Skeletal muscle satellite cell (primary cell): Measurements from ENCODE around the gene PEMT.
"Not testable (repeated sequence)": the region's sequence is repeated elsewhere in the genome, so short reads cannot be mapped to it uniquely, and the experiment has no call there.

ENCODE experiments used
- H3K27me3 ChIP-seq: 2 replicates; pipeline ENCODE4 v1.7.0; 2013; ENCODE audit warnings: low read length; ENCODE audit not compliant: control insufficient read depth, insufficient read depth
- H3K36me3 ChIP-seq: 2 replicates; pipeline ENCODE4 v1.7.0; 2013; ENCODE audit warnings: mild to moderate bottlenecking, control low read depth, low read length; ENCODE audit not compliant: insufficient read depth
- H3K4me1 ChIP-seq: 2 replicates; pipeline ENCODE4 v1.7.0; 2013; ENCODE audit warnings: low read length; ENCODE audit not compliant: control insufficient read depth, insufficient read depth
- H3K4me2 ChIP-seq: 2 replicates; pipeline ENCODE4 v1.7.0; 2013; ENCODE audit warnings: mild to moderate bottlenecking, low read length
- H3K4me3 ChIP-seq: 2 replicates; pipeline ENCODE4 v1.7.0; 2013; ENCODE audit warnings: low read length
- H3K9ac ChIP-seq: 2 replicates; pipeline ENCODE4 v1.7.0; 2013; ENCODE audit warnings: mild to moderate bottlenecking, low read depth, low read length, moderate library complexity
- H3K9me3 ChIP-seq: replicated peaks from 2 replicates; pipeline ENCODE4 v1.7.0; 2013; ENCODE audit warnings: mild to moderate bottlenecking, control low read depth, low read length

Gene PEMT

DNA sequence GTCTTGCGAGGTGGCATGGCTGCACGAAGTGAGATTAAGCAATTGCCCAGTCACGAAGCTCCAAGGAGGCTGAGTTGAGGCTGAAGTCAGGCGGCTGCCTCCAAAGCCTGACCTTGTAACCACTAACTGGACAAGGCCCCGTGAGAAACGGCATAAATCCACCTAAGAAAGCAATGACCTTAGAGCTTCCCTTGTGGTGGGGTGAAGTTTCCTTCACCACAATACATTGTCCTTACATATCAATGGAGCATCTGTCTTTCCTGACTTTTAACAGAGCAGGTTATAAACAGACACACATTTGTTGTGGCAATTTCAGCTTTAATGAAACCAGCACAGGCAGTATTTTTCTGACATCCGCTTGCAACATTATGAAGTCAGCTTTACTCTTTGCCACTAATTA is 117.2 kb downstream of the PEMT start:
- H3K4me2 ChIP-seq, result no peak overlapping the region
- H3K9ac ChIP-seq, result no peak overlapping the region
- no peak overlapping the region for H3K4me3 ChIP-seq
- no peaks in the 10 kb centered on the region for H3K36me3 ChIP-seq
- H3K27me3 ChIP-seq, result peaks cover 39% of the 10 kb centered on the region
- H3K9me3 ChIP-seq, result no peaks in the 10 kb centered on the region
- H3K4me1 ChIP-seq, result peaks cover 10% of the 10 kb centered on the region

DNA sequence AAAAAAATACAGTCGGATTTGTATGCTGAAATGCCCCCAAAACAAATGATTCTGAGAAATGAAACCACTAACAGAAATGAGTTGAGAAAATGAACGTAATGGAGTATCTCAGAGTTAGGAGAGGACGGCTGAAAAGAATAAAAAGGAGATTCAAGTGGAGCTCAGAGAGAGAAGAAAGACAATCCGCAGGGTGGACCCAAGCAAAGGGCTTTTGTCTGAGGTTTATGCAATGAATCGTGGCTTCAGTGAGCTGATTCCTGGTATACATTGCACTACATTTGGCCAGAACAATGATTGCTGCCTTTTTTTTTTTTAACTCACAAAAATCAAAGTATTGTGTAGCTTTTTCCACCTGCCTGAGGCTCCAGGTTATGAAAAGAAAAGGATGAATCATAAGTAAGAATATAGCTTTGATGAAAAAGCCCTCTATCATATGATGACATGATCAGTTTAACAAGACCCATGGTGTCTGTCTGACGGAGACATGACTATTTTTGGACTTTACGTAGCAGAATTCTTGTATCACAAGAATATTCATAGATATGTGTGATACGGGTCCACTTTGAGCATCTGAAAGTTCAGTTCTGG is 119.1 kb downstream of the PEMT start:
- H3K9ac ChIP-seq, result no peak overlapping the region
- peaks cover 6% of the 10 kb centered on the region for H3K4me1 ChIP-seq
- no peak overlapping the region for H3K4me2 ChIP-seq
- H3K9me3 ChIP-seq, result no peaks in the 10 kb centered on the region
- peaks cover 53% of the 10 kb centered on the region for H3K27me3 ChIP-seq
- H3K4me3 ChIP-seq, result no peak overlapping the region
- no peaks in the 10 kb centered on the region for H3K36me3 ChIP-seq

DNA sequence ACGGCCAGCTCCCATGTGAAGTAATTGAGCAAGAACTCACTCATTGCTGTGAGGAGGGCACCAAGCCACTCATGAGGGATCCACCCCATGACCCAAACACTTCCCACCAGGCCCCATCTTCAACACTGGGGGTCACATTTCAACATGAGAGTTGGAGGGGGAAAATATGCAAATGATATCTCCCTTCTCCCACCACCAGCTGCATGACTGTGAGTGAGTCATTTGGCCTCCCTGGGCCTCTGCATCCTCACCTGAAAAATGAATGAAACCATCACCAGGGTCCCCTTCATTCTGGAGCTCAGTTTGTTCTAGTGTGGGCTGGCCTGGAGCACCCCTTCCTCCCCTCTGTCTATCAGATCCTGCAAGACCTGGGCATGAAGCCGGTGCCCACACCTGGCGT is 121.5 kb downstream of the PEMT start:
- no peak overlapping the region for H3K4me2 ChIP-seq
- peaks cover 7% of the 10 kb centered on the region for H3K4me1 ChIP-seq
- H3K27me3 ChIP-seq, result peaks cover 68% of the 10 kb centered on the region
- no peaks in the 10 kb centered on the region for H3K9me3 ChIP-seq
- no peak overlapping the region for H3K4me3 ChIP-seq
- H3K36me3 ChIP-seq, result no peaks in the 10 kb centered on the region
- H3K9ac ChIP-seq, result no peak overlapping the region

DNA sequence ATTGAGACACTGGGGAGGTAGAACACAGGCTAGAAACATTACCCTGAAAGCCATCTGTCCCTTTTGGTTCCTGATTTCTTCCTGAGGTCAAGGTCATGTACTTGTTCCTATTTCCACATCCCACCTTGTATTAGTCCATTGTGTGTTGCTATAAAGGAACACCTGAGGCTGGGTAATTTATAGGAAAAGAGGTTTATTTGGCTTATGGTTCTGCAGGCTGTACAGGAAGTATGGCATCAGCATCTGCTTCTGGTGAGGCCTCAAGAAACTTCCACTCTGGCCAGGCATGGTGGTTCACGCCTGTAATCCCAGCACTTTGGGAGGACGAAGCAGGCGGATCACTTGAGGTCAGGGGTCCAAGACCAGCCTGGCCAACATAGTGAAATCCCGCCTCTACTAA is 122.2 kb downstream of the PEMT start:
- H3K4me3 ChIP-seq, result no peak overlapping the region
- no peak overlapping the region for H3K9ac ChIP-seq
- no peak overlapping the region for H3K4me2 ChIP-seq
- H3K36me3 ChIP-seq, result no peaks in the 10 kb centered on the region
- H3K9me3 ChIP-seq, result no peaks in the 10 kb centered on the region
- peaks cover 74% of the 10 kb centered on the region for H3K27me3 ChIP-seq
- peaks cover 7% of the 10 kb centered on the region for H3K4me1 ChIP-seq

DNA sequence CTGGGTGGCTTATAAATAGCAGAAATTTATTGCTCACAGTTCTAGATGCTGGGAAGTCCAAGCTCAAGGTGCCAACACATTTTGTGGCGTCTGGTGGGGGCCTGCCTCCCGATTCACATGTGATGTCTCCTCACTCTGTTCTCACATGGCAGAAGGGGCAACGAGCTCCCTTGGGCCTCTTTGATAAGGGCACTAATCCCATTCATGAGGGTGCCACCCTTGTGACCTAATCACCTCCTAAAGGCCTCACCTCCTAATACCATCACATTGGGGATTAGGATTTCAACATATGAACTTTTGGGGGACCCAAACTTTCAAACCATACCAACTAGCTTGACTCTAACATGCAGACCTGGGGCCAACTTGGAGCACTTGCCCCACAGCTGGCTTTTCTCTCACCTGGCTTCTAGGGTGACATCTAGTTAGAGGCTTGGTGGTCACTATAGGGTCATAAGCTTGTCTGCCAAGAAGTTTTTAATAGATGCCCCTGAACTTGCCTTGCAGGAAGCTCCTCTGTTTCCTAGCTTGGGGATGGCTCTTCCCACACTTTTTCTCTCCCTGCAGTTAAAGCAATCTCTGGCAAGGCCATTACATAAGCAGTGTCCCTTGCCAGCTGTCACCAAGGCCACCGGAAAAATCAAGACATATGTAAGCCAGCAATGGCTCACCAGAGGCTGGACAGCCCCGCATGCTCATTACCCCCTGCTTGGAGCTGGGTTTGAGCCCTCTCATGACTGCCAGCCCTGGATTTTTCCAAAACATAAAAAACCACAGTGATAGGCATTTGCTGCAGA is 123.1 kb downstream of the PEMT start:
- Histone ChIP-seq H3K27me3 (peaks cover 77% of the 10 kb centered on the region), H3K9me3 (no peaks in the 10 kb centered on the region), H3K4me3 (no peak overlapping the region)

DNA sequence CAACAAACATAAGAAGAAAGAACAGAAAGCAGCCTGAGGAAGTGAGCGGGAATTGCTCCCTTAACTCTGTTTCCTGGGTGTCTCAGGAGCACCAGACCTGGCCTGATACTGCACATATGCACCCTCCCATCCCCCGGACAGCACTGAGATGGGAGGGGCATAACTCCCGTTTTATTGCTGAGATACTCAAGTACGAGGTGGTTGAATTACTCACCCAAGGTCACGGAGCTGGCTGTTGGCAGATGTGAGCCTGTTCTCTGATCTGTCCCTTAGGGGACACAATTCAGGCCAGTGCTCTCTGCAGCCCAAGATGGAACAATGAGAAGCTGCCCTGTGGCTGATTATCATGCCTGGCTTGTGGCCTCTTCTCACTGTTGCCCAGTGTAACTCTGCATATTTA is 123.8 kb downstream of the PEMT start:
- Histone ChIP-seq H3K9ac (no peak overlapping the region), H3K36me3 (no peaks in the 10 kb centered on the region), H3K27me3 (peaks cover 75% of the 10 kb centered on the region), H3K4me3 (no peak overlapping the region), H3K4me2 (no peak overlapping the region), H3K9me3 (no peaks in the 10 kb centered on the region), H3K4me1 (peaks cover 7% of the 10 kb centered on the region)

More for the DNA sequence above, 123.1 kb downstream of the PEMT start:
- H3K4me2 ChIP-seq, result no peak overlapping the region
- no peak overlapping the region for H3K9ac ChIP-seq
- H3K4me1 ChIP-seq, result peaks cover 7% of the 10 kb centered on the region
- H3K36me3 ChIP-seq, result no peaks in the 10 kb centered on the region

DNA sequence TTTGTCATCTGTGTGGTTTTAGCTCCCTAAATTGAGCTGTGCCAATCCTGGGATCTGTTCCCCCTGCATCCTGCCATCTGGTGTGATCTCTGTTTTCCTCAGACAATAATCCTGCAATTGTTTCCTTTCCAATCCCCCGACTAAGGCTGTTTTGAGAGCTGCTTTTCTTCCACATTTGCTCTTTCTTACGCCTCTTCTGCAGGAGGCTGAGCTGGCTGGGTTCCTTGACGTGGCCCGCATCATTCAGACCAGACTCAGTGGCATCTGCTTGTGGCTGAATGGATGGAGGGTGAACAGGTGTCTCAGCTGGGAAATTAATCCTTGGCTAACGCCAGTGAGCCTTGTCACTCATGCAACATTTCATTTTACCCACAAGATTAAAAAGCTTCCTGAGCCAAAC is 124.5 kb downstream of the PEMT start:
- Histone ChIP-seq H3K9ac (no peak overlapping the region), H3K36me3 (no peaks in the 10 kb centered on the region), H3K4me3 (no peak overlapping the region), H3K4me2 (no peak overlapping the region), H3K4me1 (peaks cover 7% of the 10 kb centered on the region), H3K27me3 (peaks cover 74% of the 10 kb centered on the region), H3K9me3 (no peaks in the 10 kb centered on the region)

DNA sequence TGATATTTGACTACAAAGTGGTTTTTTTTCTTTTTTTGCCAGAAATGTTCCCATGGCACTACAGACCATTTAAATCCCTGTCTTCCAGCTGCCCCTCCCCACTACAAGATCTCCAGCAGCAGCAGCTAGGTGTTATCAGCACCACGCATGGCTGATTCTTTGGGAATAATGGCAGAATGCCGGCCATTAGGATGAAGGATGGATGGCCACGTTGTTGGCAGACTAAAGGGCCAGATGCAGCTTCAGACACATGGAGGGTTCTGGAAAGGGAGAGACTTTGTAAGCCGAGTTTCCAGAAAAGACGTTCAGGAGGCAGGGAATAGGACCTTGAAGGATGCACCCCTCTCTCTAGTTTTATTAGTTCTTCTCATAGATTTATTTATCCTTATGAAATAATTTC is 125.0 kb downstream of the PEMT start:
- H3K4me2 ChIP-seq, result no peak overlapping the region
- H3K4me1 ChIP-seq, result peaks cover 7% of the 10 kb centered on the region
- H3K27me3 ChIP-seq, result peaks cover 77% of the 10 kb centered on the region
- H3K36me3 ChIP-seq, result no peaks in the 10 kb centered on the region
- no peaks in the 10 kb centered on the region for H3K9me3 ChIP-seq
- H3K9ac ChIP-seq, result no peak overlapping the region
- no peak overlapping the region for H3K4me3 ChIP-seq

DNA sequence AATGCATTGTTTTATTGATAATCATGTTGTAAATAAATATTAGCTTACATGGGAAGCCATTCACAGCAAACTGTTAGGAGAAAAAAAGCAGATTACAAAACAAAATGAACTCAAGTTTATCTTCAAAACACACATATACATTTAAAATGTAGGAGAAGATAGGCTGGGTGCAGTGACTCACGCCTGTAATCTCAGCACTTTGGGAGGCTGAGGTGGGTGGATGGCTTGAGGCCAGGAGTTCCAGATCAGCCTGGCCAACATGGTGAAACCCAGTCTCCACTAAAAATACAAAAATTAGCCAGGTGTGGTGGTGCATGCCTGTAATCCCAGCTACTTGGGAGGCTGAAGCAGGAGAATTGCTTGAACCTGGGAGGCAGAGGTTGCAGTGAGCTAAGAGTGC is 125.6 kb downstream of the PEMT start:
- H3K4me3 ChIP-seq, H3K9ac ChIP-seq, H3K36me3 ChIP-seq, H3K4me1 ChIP-seq, H3K4me2 ChIP-seq, H3K9me3 ChIP-seq: not testable (repeated sequence)
- H3K27me3 ChIP-seq, result peaks cover 75% of the 10 kb centered on the region

DNA sequence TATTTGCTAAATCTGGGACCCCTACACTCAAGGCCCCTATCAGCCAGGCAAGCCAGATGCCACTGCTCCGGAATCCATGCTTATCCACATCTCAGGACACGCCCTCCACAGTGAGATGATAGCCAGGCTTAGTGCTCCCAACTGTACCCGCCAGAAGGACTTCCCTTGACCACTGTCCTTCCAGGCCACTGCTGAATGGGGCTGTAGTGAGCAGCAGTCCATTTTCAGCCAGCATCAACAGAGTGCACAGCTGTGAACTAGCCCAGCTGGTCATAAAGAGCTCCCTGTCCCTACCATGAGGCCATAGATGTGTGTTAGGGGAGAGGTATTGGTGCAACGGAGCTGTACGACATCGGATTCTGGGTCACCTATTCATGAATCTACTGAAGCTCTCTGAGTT is 127.7 kb downstream of the PEMT start:
- H3K27me3 ChIP-seq, result peaks cover 68% of the 10 kb centered on the region
- H3K4me1 ChIP-seq, result peaks cover 7% of the 10 kb centered on the region
- no peak overlapping the region for H3K4me2 ChIP-seq
- no peak overlapping the region for H3K4me3 ChIP-seq
- no peaks in the 10 kb centered on the region for H3K36me3 ChIP-seq
- no peaks in the 10 kb centered on the region for H3K9me3 ChIP-seq
- no peak overlapping the region for H3K9ac ChIP-seq

DNA sequence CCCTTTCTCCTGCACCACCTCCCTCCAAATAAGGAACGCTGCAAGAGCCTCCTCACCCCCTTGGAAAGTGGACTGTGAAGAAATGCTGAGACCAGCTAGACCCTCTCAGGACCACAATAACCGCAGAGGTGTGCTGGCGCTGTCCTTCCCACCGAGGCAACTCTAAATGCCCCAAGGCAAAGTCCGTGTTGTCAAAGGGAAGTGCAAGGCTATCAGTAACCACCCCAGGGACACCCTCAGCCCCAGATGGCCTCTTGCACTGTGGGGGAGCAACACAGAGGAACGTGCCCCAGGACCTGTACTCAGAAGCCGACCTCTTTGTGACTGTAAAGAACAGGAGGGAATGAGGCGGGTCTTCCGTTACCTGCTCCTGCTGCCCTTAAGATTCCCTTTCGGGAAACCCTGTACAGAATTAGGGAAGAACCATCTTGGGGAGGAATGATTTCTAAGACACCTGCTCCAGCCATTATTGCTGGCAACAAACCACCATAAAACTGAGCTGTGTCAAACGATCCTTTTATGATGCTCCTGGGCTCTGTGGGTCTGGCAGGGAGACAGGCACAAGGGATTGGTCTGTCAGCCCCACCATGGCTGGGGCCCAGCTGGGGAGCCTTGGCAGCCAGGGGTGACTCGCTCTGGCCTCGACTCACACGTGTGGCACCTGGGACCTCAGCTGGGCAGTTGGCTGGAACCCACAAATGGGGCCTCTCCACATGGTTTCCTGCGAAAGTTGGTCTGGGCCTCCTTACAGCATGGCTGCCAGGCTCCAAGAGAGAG is 129.3 kb downstream of the PEMT start:
- Histone ChIP-seq H3K27me3 (peaks cover 53% of the 10 kb centered on the region), H3K4me3 (no peak overlapping the region), H3K4me1 (no peaks in the 10 kb centered on the region), H3K9me3 (no peaks in the 10 kb centered on the region), H3K4me2 (no peak overlapping the region), H3K36me3 (no peaks in the 10 kb centered on the region), H3K9ac (no peak overlapping the region)
